KG1 (cell line): ENCODE measurements around the gene ZNF664.

Experiments
- DNase-seq: peaks from one replicate; lab custom pipeline; 2025; lab: John Stamatoyannopoulos, UW

The ZNF664 gene

DNA sequence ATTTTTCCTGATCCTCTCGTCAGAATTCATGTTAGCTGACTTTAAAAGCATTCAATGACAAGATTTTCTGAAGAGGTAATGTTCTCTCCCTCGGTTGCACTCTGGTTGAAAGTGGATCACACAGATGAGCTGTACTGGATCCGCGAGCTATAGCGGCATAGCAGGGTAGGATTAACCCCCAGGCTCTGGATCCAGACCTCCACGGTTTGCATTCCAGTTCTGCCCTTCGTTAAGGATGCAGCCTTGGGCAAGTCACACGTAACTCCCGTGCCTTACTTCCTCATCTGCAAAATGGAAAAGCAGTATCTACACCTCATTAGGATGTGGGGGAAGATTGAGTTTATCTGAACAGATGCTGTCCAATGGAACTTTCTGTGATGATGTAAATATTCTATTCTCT, 14.1 kb upstream of the ZNF664 start:
- no peak for DNase-seq

DNA sequence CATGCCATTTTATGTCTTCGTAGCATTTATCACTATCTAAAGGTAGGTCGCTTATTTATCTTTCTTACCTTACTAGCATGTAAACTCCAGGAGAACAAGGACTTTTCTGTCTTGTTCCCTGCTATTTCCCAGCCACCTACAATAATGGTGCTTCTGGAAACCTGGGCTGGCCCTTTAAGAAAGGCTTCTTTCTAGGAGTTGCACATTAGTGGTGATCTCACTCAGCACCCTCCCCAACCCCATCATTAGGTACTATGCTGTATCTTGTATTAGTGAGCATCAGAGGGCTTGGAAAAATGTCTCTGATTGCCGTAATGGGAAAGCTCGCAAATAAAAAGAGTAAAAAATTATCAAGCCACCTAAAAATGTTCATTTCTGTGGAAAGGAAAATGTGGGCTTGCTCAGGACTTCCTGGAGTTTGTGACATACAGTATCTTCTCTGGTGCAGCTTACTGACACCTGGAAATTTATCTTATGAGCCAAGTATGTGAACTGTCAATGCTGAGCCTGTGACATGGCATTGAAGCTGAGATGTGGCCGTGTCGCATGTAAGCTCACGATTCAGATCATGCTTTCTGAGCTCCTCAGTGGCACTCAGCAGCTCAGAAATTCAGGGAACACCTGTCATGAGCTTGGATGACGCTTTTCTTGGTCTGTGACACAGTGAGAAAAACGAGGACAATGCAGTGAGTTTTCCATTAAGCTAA, 12.8 kb upstream of the ZNF664 start:
- no peak for DNase-seq

DNA sequence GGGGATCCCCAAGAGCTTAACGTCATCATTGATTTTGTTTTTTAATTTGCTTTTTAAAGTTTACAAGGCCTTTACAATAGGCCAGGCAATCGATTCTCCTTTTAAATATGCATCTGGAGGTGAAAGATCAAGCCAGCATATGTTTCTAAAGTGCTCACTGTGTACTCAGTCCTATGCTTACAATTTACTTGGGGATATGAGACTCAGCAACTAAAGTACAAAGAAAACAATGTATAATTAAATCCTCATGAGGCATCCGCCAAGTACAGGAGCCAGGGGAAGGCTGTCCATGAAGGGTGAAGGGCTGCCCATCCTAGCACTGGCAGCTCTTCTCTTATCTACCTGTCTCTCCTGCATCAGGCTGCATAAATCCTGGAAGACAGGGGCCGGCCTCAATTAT, 12.2 kb upstream of the ZNF664 start:
- DNase-seq = no peak

DNA sequence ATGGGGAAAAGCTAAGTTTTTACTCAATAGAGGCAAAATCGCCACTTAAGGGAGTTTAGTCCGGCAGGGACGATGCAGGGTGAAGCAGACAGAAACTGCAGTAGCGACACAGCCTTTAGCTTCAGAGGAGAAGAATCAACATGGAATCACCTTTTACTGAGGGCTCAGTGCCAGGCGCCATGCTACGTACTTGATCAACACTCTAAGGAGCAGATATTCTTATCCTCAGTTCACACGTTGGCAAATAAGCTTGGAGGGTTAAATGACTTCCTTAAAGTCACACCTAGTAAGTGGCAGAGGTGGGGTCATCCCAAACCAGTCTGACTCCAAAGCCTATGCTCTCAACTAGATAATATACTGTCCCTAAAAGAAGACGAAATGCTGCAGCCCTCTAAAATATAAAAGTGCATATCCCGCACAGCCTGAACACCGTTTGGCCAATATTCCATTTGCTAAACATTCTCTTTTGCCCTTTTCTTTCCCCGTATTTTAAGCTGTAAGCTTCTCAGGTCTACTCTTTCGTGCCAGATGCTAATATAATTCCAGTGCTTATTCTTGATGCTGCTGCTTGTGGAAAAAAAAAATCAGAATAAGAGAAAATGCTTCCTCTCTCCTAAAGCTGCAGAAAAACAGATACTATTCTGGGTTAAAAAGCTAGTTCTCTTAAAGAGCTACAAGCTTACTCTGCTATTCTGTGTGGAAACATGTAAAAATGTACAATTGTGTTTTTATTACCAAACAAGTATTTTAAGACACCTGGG, 11.2 kb upstream of the ZNF664 start:
- DNase-seq = no peak

DNA sequence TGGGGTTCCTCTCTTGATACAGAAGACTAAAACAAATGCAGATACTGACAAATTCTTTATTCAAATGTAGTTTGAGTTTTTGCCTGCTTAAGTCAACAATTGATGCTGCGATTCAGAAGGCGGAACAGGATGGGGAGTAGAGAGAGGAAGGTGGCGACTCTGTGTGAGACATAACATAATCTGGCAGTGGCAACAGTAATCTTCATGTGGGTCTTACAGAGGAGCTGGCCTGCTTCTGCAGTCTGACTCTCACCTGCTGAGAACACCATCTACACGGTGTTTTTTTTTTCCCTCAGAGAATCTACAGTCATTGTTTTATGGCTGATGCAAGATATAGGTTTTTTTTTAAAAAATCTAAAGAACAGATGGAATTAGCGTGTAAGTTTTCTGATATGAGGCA, 10.5 kb upstream of the ZNF664 start:
- DNase-seq = no peak

DNA sequence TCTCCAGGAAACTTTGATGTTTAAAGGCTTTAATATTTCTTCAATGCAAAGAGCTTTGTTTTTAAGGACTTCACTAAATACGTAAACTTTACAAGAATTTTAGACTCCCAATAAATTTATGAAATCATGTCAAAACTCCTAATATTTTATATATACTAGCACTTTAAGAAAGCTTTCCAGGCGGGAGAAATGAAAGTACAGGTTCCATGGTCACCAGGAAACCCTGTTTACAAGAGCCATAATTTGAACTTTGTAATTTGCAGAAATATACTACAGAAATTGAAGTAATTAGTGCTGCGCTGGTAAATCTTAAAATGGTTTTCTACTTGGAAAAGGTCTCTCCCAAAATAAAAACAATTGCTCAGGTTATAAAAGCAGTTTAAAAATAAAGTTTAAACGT, 9.2 kb upstream of the ZNF664 start:
- no peak for DNase-seq

DNA sequence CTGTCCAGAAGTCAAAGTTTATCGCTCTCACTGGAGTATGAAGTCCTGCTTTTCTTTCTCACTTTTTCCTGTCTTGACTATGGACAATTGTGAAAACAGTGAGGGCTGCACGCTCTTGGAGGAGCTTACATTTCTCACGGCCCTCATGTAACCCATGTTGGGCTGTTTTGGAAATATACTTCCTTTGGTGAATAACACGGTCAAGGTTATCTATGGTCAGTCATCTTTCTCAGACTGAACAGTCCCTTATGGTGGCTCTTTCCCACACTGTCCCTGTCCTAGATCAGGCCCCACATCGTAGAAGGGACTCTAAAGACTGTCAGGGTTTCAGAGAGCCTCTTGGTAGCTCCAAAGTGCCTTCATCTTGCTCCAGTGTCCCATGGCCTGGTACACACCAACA, 7.6 kb upstream of the ZNF664 start:
- DNase-seq = no peak

DNA sequence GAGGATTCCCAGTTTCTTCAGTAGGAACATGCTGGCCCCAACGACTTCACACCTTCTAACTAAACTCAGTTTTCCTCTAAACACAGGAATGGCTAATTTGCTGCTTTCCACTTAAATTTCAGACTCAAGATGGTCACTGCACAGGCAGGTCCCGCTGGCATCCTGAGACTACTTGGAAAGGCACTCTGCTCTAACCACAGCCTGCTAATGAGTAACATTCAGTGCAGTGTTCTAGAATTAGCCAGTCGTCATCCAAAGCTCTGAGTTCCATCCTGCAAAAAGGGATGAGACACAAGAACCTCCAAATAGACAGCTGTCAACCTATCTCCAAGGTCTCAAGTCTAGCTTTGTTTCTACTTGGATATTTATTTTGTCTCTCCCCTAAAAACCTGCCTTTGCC, 6.4 kb upstream of the ZNF664 start:
- no peak for DNase-seq

DNA sequence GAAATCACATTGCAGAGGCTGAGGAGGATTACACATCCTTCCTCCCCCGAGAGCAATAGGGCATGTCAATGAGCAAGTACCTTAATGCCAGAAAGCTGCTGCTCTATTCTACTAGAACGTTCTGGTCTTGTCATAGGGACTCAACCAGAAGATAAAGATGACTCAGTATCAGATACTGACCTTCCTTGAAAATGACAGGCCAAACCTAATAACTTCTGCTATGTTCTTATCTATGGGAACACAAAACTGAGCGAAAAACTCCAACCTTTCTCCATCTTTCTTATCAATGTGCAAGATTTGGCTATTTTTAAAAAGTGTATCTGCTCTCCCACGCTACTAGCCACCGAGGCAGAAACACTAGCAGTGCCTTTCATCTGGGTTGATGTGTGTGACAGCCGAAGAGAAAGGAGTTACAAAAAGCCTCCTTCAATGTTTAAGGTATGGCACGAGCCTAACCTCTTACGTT, 5.9 kb upstream of the ZNF664 start:
- no peak for DNase-seq

DNA sequence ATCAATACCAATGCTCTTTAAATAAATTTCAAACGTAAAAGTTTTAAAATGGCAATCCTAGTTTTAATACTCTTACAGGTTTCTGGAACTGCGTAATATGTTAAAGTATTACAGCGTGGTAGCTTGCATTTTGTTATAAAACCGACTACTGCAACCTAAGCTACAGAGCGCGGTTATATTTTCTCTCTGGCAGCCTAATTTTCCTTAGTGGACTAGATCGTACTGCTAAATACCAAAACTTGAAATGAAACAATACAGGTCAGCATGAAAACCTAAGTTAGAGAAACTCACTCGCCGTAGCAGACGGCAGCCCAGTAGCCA, 1.6 kb upstream of the ZNF664 start:
- DNase-seq = peak; percentile 19

DNA sequence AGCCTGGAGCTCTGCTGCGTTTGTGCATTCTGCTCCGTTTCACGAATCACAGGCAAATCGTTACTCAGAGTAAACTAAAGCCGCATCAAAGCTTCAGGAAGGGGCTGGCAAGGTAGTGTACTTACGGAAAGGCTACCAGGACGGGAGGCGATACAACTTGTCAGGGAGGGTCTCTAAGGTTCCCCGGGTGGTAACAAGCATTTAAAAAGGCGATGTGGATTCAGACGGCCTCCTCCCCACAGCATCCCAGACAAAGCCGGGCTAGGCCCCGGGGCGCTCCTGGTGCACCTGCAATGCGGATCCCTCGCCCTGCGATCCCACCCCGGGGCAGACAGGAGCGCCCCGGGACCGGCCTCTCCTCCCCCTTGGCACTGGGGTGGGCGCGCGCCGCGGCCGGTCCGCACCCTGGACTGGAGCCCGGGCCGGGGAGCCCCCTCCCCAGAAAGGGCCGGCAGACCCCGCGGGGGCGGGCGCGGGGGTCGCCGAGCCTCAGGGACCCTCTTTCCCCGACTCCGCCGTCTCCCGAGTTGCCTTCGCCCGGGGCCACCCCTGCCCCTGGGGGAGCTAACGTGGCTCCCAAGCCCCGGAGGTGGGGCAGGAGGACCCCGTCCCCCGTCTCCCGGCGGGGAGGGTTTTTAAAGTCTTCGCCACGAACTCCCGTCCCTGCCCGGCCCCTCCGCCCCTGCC, 1.1 kb upstream of the ZNF664 start:
- no peak for DNase-seq

DNA sequence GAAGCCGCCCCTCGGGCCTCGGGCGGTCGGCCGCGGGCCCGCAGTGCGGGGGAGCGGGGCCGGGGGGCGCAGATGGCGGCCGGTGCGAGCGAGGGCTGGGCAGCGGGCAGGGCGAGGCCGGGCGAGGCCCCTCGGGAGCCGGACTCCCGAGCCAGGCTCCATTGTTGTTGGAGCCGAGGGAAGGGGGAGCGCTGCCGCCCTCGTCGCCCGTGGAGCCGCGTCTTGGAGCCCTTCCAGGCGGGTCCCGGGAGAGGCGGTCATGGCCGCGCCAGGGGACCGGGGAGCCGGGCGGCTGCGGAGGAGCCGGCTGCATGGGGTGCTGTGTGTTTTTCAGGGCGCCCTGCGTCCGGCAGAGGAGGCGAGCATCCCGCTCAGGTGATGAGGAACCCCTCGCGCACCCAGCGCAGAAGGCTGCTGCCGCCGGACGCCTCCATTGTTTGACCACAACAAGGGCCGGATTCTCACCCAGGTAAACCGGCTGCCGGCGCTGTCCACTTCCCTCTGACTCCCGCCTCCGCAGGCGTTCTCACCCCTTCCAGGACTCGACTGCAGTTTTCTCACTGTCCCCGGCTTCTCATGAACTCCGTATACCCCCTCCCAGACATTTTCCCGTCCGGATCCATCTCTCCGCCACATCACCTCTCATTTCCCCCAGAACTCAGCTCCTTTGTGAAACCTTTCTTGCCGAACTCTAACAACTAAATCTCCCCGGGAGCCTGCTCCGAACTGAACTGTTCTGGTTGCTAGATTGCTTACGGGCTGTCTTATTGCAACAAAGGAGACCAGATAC, 732 bp downstream of the ZNF664 start:
- no peak for DNase-seq

DNA sequence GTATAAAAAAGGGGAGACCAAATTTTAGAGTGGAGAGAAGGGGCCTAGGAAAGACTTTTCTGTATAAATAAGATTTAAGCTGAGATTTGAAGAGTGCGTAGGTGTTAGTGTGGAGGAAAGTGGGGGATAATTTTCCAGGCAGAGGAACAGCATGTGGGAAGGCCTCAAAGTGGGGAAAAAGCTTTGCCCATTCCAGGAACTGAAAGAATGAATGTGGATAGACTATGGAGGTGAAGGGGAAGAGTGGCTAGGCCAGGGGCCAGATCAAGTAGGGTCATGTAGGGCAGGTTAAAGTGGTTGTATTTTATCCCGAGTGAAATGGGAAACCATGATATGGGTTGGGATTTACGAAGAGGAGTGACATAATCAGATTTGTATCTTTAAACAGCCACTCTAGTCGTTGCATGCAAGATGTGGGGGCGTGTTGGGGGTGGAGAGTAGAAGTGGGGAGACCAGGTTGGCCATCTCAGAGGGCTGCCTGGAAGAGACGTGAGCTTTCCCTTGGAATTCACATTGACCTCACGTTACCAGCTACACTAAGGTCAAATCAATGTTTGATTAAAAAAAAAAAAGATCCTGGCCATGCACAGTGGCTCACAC, 3.3 kb downstream of the ZNF664 start:
- no peak for DNase-seq

DNA sequence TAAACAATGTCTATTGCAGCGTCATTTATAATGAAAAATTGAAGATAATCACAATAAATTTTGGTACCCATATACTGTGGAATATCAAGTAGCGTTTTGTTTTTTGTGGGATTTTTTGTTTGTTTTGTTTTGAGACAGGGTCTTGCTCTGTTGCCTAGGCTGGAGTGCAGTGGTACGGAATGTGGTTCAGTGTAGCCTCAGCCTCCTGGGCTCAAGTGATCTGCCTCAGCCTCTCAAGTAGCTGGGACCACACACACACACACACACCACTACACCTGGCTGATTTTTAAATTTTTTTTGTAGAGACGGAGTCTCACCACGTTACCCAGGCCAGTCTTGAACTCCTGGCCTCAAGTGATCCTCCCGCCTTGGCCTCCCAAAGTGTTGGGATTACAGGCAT, 6.6 kb downstream of the ZNF664 start:
- no peak for DNase-seq

DNA sequence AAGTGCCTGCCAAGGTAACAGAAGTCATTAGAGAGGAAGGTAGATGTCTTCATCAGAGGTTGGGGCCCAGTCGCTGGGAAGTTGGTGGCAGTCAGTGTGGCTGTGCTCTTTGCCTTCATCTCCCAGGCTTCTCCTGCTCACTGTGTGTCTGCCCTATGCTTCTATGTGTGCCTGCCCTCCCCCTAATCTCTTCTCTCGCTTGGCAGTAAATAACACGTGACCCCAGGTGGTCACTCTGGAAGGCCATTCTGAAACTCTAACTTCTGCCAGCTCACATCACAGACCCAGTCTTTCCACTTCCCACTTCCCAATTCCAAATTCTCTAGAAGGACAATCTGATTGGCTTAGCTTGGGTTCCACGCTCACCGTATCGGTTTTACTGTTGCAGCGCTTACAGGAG, 9.3 kb downstream of the ZNF664 start:
- no peak for DNase-seq

DNA sequence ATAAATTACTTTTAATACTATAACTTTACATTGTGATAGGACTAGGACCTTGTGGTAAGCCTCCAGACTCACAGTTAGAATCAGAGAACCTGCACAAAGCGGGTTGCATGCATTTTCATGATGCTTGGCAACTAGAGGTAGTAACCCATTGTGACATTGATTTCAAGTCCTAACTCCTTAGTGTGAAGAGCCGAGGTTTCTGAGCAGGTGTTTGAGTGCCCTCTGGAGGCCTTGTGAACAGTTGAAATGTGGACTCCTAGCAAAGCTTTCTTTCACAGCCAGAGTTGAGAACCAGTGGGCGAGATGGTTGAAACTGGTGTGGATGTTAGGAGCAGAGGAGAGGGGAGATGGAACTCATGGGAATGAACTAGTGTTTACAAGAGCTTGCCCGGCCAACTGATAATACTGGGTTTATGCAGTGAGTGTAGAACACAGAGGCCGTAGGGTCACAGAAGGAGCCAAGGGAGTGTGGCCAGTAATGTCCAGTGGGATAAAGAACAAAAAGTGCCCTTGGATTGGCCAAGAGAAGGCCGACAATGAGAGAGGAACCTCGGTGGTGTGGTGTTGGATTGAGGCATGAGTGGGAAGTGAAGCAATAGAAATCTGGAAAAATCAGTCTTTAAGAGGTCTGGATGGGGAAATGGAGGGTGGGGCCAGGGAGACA, 10.9 kb downstream of the ZNF664 start:
- DNase-seq = no peak

DNA sequence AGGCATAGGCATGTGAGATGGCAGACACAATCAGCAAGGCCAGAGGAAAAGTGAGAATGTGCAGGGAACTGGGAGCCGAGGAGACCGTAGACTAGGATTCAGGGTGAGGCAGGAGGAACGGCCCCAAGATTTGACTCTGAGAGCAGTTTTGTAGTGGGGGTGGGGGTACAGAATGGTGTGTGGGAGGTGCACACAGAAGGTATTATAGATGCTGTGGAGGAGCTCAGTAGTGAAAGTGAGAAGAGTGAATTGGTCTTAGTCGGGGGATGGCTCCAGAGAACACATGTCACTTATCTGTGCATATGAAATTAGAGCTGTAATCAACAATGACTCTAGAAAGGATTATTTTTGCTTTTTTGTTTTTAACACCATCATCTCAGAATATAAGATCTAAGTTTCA, 11.9 kb downstream of the ZNF664 start:
- DNase-seq = no peak

DNA sequence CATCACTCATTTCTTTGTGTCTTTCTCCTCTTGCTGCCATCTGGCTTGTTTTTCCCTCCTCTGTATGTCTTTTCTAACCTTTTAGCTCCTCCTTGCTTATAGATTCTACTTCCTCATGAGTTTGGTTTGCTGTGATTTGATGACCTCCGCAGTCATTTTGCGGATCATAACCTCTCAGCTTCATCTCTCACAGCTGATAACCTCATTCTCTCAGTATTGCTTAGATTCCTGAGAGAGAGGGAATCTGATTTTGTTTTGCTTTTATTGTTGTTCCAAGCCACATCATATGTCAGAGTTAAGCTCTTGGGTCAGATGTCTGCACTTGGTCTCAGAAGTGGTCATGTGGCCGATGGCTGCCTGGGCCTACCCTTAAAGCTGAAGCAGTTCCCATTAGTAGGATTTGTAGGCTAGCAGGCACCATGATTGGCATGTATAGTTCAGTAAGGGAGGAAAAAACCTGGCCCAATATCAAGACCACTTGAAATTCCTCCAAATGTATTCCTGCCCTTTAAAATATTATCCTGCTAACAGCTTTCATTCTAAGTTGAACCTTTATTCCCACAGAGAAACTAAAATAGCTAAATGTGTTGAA, 13.5 kb downstream of the ZNF664 start:
- no peak for DNase-seq

DNA sequence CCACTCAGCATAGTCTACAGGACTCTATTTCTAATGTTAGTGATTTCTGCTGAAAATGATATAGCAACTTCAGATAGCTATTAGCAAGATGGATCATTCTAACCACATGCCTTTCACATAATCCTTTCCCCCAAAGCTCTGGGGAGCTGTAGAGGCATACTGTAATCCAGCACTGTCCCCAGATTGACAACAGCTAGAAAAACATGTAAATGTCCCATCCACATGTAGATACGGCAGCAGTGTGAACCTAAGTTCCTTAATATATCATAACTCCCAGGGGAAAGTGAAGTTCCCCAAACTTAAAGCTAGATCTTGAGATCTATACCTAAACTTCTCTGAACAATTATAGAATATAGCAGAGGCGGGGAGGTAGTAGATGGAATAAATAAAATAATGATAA, 14.0 kb downstream of the ZNF664 start:
- no peak for DNase-seq

DNA sequence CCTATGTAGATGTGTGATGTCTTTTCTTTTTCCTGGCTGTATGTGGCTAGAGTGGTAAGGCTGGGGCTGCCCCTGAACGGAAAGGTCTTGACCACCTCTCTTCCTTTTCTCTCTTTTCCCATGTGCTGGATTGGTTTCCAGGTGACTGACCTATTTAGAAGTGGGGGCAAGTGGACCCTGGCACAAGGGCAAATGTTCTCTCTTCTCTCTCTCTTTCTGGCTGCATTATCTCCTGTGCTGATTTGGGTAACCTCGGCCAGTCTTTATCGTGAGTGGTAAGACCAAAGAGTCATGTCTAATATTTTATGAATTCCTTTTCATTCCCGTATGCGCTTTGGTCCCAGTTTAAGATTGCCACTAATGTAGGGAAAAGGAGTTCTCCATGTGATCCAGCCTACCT, 16.2 kb downstream of the ZNF664 start:
- DNase-seq = no peak

DNA sequence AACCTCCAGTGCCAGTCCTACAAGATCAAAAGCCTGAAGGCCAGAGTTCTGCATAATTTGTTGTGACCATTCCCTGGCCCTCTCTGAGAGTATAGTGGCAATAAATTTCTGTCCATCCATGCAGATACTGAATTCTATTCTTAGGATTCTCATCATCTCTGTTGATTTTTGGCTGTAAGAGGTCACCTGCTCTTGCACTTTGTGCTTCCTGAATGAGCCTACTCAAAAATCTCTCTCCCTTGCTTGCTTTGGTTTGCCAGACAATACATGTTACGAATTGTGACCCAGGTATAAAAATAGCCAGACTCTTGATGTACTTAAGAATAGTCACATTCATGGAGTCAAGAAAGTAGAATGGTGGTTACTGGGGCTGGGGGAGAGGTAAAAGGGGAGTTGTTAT, 16.7 kb downstream of the ZNF664 start:
- DNase-seq = no peak
